IPS-NIHi11 (cell line): ENCODE measurements around the gene TBC1D2.

Experiments used
- DNase-seq: peaks from one replicate; pipeline ENCODE4 v3.0.0; 2012; ENCODE audit warnings: mixed read lengths, low spot score

Gene TBC1D2

GRCh38 chr9:98215821-98216220 lies 39.6 kb downstream of the TBC1D2 start:
- peak; percentile 66 for DNase-seq

GRCh38 chr9:98215271-98215670 lies 40.2 kb downstream of the TBC1D2 start:
- no peak for DNase-seq

GRCh38 chr9:98214811-98215210 lies 40.6 kb downstream of the TBC1D2 start:
- no peak for DNase-seq

GRCh38 chr9:98211260-98211659 lies 44.2 kb downstream of the TBC1D2 start:
- no peak for DNase-seq

GRCh38 chr9:98210435-98210834 lies 45.0 kb downstream of the TBC1D2 start:
- DNase-seq, result no peak

- no peak for DNase-seq
These were observed 45.9 kb downstream of the TBC1D2 start for GRCh38 chr9:98209530-98209929.

GRCh38 chr9:98208635-98209034 lies 46.8 kb downstream of the TBC1D2 start:
- DNase-seq, result no peak

GRCh38 chr9:98207606-98208005 lies 47.8 kb downstream of the TBC1D2 start:
- no peak for DNase-seq

GRCh38 chr9:98206754-98207153 lies 48.7 kb downstream of the TBC1D2 start:
- no peak for DNase-seq

- DNase-seq, result no peak
These were observed 50.8 kb downstream of the TBC1D2 start for GRCh38 chr9:98204692-98205091.

- DNase-seq, result no peak
These were observed 52.3 kb downstream of the TBC1D2 start for GRCh38 chr9:98203153-98203552.

- DNase-seq, result no peak
These were observed 53.2 kb downstream of the TBC1D2 start for GRCh38 chr9:98202252-98202651.

GRCh38 chr9:98201749-98202148 lies 53.7 kb downstream of the TBC1D2 start:
- DNase-seq, result no peak

GRCh38 chr9:98201102-98201501 lies 54.3 kb downstream of the TBC1D2 start:
- DNase-seq, result no peak

GRCh38 chr9:98199388-98200033 lies 55.9 kb downstream of the TBC1D2 start:
- DNase-seq, result peak; percentile 37

GRCh38 chr9:98195671-98196070 lies 59.8 kb downstream of the TBC1D2 start:
- DNase-seq, result no peak

GRCh38 chr9:98193336-98193944 lies 62.0 kb downstream of the TBC1D2 start:
- DNase-seq, result no peak

GRCh38 chr9:98192503-98193335 lies 62.7 kb downstream of the TBC1D2 start, which contains the start of gene CORO2A:
TSS of gene CORO2A (minus strand) at chr9:98192637. CDS start at chr9:98157660, 34,977 bp downstream.
- DNase-seq, result peak; percentile 90

- DNase-seq, result peak; percentile 72
These were observed 63.6 kb downstream of the TBC1D2 start for GRCh38 chr9:98191671-98192502.

GRCh38 chr9:98191181-98191608 lies 64.3 kb downstream of the TBC1D2 start:
- no peak for DNase-seq

GRCh38 chr9:98190757-98191105 lies 64.7 kb downstream of the TBC1D2 start:
- DNase-seq, result no peak

- no peak for DNase-seq
These were observed 66.0 kb downstream of the TBC1D2 start for GRCh38 chr9:98189412-98189811.
